Right atrium auricular region (tissue), 2 donors: ENCODE results near the gene TMEM132C. TPM values are rescaled to one million over a fixed set of nuclear protein-coding genes. Genes with fewer than 3 reads are reported as not detected.
A peak's percentile ranks its signal among the peaks of the same experiment; 100 is the strongest.

ENCODE experiments used
- DNase-seq: peaks from one replicate; pipeline ENCODE4 v3.0.0-alpha.2; 2019; ENCODE audit warnings: low spot score
- H3K27ac ChIP-seq, 2 donors: fragments of 200-600 bp; sonication (generic); 1 replicate in 1 of 2; 2 replicates in 1 of 2; pipeline ENCODE4 v1.5.1; 2016 to 2019
- H3K27me3 ChIP-seq, 2 donors: fragments of 200-600 bp; sonication (generic); one replicate each; pipeline versions ENCODE4 v1.5.1 to v1.6.0; 2017 to 2019
- H3K36me3 ChIP-seq: fragments of 200-600 bp; sonication (generic); one replicate; pipeline ENCODE4 v1.5.1; 2016
- H3K4me1 ChIP-seq, 2 donors: fragments of 200-600 bp; sonication (generic); one replicate each; pipeline versions ENCODE4 v1.5.1 to v1.6.0; 2017 to 2019
- H3K4me3 ChIP-seq, 2 donors: fragments of 200-600 bp; sonication (generic); 1 replicate in 1 of 2; 2 replicates in 1 of 2; pipeline ENCODE4 v1.5.1; 2017 to 2019; ENCODE audit warnings: mild to moderate bottlenecking in 1 of 2, moderate library complexity in 1 of 2
- H3K9me3 ChIP-seq, 2 donors: fragments of 200-600 bp; sonication (generic); one replicate each; pipeline ENCODE4 v1.5.1; 2019
- total RNA-seq, 2 donors: library from RNA; depleted of rRNA; stranded (reverse); fragments of >200 nt; gene quantifications; one replicate each; pipeline ENCODE4 v1.1.0, GENCODE V29; 2016
- TF ChIP-seq, protein P1 (sequence below), 2 donors: fragments of 200-600 bp; sonication (generic); IDR thresholded peaks; one replicate each; pipeline ENCODE4 v1.5.1; 2019; ENCODE audit warnings: antibody characterized with exemption in 2 of 2

Gene TMEM132C
- total RNA-seq, 2 donors from 2014 or later, result 5.3 to 10.5 TPM

DNA sequence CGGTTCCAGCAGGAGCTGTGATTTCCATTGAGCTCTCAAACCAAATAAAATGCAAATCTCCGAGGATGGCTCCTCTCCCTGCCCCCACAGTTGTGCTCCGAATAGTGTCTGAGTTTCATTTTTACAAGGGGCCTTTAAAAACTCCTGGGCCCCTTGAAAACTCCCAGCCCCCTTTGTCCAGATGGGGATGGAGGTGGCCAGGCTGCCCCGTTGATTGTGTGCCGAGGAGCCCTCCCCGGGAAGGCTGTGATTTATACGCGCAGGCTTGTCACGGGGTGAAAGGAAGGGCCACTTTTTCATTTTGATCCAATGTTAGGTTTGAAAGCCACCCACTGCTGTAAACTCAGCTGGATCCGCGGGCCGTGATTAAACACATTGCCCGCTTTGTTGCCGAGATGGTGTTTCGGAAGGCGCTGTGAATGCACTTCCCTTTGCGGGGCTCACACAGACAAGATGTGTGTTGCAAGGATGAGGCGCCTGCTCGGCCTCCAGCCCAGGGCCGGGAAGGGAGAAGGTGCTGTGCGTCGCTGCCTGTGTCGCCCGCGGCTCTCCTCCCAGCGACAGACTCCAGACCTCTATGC, 98.8 kb downstream of the TMEM132C start:
- no peaks in the 10 kb centered on the region for H3K27me3 ChIP-seq

DNA sequence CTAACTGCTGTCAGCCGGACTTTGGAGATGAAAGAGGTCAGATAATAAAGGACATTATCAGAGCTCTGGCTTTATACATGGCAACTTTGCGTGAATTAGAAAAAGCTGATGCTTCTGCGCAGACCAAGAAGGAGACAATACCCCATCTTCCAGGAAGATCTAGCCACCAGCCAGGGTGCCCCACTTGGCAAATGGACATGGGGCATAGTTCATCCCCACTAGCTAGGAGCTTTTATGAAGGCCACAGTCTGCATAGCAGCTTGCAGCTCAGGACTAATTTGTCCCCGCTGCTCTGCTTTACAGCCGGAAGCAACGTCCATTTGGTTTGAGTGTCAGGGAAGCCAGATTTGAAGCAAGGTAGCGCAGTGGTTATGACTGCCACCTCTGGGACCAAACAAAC, 101.0 kb downstream of the TMEM132C start:
- H3K27me3 ChIP-seq, result no peaks in the 10 kb centered on the region
- TF ChIP-seq, protein P1, sequence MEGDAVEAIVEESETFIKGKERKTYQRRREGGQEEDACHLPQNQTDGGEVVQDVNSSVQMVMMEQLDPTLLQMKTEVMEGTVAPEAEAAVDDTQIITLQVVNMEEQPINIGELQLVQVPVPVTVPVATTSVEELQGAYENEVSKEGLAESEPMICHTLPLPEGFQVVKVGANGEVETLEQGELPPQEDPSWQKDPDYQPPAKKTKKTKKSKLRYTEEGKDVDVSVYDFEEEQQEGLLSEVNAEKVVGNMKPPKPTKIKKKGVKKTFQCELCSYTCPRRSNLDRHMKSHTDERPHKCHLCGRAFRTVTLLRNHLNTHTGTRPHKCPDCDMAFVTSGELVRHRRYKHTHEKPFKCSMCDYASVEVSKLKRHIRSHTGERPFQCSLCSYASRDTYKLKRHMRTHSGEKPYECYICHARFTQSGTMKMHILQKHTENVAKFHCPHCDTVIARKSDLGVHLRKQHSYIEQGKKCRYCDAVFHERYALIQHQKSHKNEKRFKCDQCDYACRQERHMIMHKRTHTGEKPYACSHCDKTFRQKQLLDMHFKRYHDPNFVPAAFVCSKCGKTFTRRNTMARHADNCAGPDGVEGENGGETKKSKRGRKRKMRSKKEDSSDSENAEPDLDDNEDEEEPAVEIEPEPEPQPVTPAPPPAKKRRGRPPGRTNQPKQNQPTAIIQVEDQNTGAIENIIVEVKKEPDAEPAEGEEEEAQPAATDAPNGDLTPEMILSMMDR (IDR thresholded peaks at IDR 0.05), result no peak
- no peak overlapping the region for H3K27ac ChIP-seq
- H3K9me3 ChIP-seq, result no peaks in the 10 kb centered on the region
- H3K4me3 ChIP-seq, result no peak overlapping the region
- peaks cover 0 to 13% of the 10 kb centered on the region in 2 donors for H3K4me1 ChIP-seq
- H3K36me3 ChIP-seq, result no peaks in the 10 kb centered on the region
- peak; percentile 21 for DNase-seq

More for the DNA sequence above, 98.8 kb downstream of the TMEM132C start:
- Histone ChIP-seq H3K4me1 (peaks cover 0 to 13% of the 10 kb centered on the region in 2 donors), H3K27ac (no peak overlapping the region), H3K4me3 (peak overlapping the region; percentile 14 to 43), H3K9me3 (no peaks in the 10 kb centered on the region), H3K36me3 (no peaks in the 10 kb centered on the region)
- TF ChIP-seq, protein P1 (IDR thresholded peaks at IDR 0.05), result no peak
- DNase-seq, result peak; percentile 67

DNA sequence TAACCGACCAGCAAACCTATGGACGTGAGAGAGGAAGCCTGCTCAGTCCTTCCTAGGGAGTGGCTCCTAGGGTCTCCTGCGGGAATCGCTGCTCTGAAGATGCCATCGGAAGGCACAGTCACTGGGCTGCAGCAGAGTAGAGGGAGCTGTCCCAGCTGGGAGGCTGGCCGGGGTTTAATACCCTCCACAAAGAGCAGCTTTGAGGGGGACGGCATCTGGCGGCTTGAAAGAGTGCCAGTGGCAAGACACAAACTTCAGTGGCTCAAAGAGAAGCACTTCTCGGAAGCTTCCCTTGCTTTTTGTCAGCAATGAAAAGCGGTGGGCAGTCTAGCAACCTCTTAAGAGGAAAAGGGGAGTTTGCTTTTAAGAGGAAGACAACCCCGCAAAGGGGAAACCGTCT, 114.6 kb downstream of the TMEM132C start:
- DNase-seq, result no peak
- Histone ChIP-seq H3K27ac (no peak overlapping the region), H3K27me3 (no peaks in the 10 kb centered on the region), H3K4me3 (no peak overlapping the region), H3K9me3 (no peaks in the 10 kb centered on the region), H3K4me1 (no peaks in the 10 kb centered on the region), H3K36me3 (no peaks in the 10 kb centered on the region)
- TF ChIP-seq, protein P1 (IDR thresholded peaks at IDR 0.05), result no peak

DNA sequence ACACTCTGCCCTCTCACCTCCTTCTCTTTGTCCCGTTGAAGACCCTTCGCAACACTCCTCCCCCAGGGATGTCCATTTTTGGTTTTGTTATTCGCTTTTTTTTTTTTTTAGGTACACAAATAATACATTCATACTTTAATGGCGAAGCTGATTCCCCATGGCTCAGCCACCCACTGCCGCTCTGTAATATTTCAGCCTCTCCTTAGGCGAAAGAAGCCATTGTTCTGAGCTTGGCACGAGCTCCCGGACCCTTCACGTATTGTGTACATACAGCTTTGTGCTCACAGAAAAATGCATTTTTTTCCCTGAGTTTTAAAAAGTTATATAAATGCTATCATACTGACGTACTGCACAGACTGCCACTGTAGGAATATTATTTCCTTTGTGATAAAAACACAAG, 115.0 kb downstream of the TMEM132C start:
- Histone ChIP-seq H3K4me1 (no peaks in the 10 kb centered on the region), H3K4me3 (no peak overlapping the region), H3K27me3 (no peaks in the 10 kb centered on the region), H3K9me3 (no peaks in the 10 kb centered on the region), H3K27ac (no peak overlapping the region), H3K36me3 (no peaks in the 10 kb centered on the region)
- TF ChIP-seq, protein P1 (IDR thresholded peaks at IDR 0.05), result no peak
- DNase-seq, result no peak

DNA sequence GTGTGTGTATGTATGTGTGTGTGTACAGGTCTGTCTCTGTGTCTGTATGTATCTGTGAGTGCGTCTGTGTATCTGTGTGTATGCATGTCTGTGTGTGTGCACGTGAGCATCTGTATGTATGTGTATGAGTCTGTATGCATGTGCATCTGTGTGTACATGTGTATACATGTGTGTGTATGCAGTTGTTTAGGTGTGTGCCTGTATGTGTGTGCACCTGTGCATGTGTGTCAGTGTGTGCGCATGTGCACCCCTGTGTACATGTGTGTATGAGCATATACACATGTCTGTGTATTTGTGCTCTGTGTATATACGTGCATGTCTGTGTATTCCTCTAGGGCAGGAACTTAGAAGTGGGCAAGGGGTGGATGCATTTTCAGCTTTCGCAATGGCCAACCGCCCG, 116.0 kb downstream of the TMEM132C start:
- TF ChIP-seq, protein P1 (IDR thresholded peaks at IDR 0.05), result no peak
- H3K27me3 ChIP-seq, result no peaks in the 10 kb centered on the region

More for the DNA sequence above, 116.0 kb downstream of the TMEM132C start:
- no peak for DNase-seq
- Histone ChIP-seq H3K4me1 (peaks cover 0 to 2% of the 10 kb centered on the region in 2 donors), H3K9me3 (no peaks in the 10 kb centered on the region), H3K36me3 (no peaks in the 10 kb centered on the region), H3K27ac (no peak overlapping the region), H3K4me3 (no peak overlapping the region)
